Vagina (tissue), 2 donors: Measurements from ENCODE around the gene CTBS. TPM values are rescaled to one million over a fixed set of nuclear protein-coding genes. Genes with fewer than 3 reads are reported as not detected.
A peak's percentile ranks its signal among the peaks of the same experiment; 100 is the strongest.

Source experiments
- DNase-seq, 2 donors: peaks; one replicate each; pipeline ENCODE4 v3.0.0-alpha.2; 2017; ENCODE audit errors: extremely low spot score in 2 of 2
- H3K27ac ChIP-seq: fragments of 200-600 bp; sonication (generic); one replicate; pipeline ENCODE4 v1.5.1; 2019
- H3K27me3 ChIP-seq: fragments of 200-600 bp; sonication (generic); one replicate; pipeline ENCODE4 v1.5.1; 2019
- H3K36me3 ChIP-seq, 2 donors: fragments of 200-600 bp; sonication (generic); one replicate each; pipeline ENCODE4 v1.5.1; 2017 to 2019
- H3K4me1 ChIP-seq: fragments of 200-600 bp; sonication (generic); one replicate; pipeline ENCODE4 v1.5.1; 2019
- H3K4me3 ChIP-seq, 2 donors: fragments of 200-600 bp; sonication (generic); 1 replicate in 1 of 2; 2 replicates in 1 of 2; pipeline ENCODE4 v1.5.1; 2016 to 2019
- H3K9me3 ChIP-seq: fragments of 200-600 bp; sonication (generic); one replicate; pipeline ENCODE4 v1.5.1; 2019
- POLR2A ChIP-seq, 2 donors: fragments of 450-650 bp; IDR thresholded peaks; one replicate each; pipeline ENCODE4 v1.6.1; 2017; ENCODE audit warnings: antibody characterized with exemption in 2 of 2, mild to moderate bottlenecking in 2 of 2, moderate library complexity in 2 of 2
- POLR2AphosphoS5 ChIP-seq, 2 donors: sonication (generic); formaldehyde crosslinking; IDR thresholded peaks; one replicate each; pipeline ENCODE4 v1.9.0; 2017; ENCODE audit warnings: antibody characterized with exemption in 2 of 2, mild to moderate bottlenecking in 2 of 2, low read depth in 1 of 2; ENCODE audit not compliant: insufficient read depth in 1 of 2
- intact Hi-C: fragments of 100-400 bp; cut with DNase I; formaldehyde crosslinking; loops from one replicate; pipeline ENCODE4 v1.15.1; 2023
- total RNA-seq: library from RNA; depleted of rRNA; stranded (reverse); fragments of >200 nt; gene quantifications from one replicate; pipeline ENCODE4 v1.2.3, GENCODE V29; 2016
- TF ChIP-seq, protein P1 (sequence below), 3 experiments: fragments of 450-650 bp in 2 of 3; fragments of 200-600 bp in 1 of 3; sonication (generic) in 1 of 3; IDR thresholded peaks; one replicate each; pipeline ENCODE4 v1.5.1; 2017 to 2019; ENCODE audit warnings: antibody characterized with exemption in 3 of 3, mild to moderate bottlenecking in 2 of 3, moderate library complexity in 2 of 3

Gene CTBS
- total RNA-seq, 1 donor from 2014 or later = 9.3 TPM

DNA sequence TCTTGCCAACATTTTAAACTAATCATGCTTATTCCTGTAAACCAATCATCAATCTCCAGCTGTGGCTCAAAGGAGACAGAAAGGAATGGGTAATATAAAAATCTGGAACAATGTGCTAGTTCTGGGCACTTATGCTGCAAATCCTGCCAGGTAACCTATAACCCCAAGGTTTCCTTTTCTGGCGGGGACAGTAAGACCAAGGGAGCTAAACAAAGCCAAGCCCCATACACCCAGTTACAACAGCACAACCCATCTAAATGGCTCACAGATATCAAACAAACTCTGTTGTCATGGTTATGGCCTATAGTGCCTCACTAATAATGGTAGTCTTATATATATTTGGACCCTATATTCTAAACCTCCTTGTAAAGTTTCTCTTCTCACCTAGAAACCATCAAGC, 36.9 kb upstream of the CTBS start:
- Histone ChIP-seq H3K27ac (no peak overlapping the region), H3K4me1 (no peaks in the 10 kb centered on the region), H3K36me3 (no peaks in the 10 kb centered on the region), H3K4me3 (no peak overlapping the region), H3K9me3 (no peaks in the 10 kb centered on the region), H3K27me3 (no peaks in the 10 kb centered on the region)
- intact Hi-C loops = loop anchor here (10.0 kb wide), 1 partner anchor 486 kb away; no protein-coding TSS in a partner anchor
- TF ChIP-seq POLR2AphosphoS5 (IDR thresholded peaks at IDR 0.05; ENCODE audit: insufficient read depth in 1 of 2, low read depth in 1 of 2) (no peak), POLR2A (IDR thresholded peaks at IDR 0.05) (no peak)
- TF ChIP-seq, protein P1, sequence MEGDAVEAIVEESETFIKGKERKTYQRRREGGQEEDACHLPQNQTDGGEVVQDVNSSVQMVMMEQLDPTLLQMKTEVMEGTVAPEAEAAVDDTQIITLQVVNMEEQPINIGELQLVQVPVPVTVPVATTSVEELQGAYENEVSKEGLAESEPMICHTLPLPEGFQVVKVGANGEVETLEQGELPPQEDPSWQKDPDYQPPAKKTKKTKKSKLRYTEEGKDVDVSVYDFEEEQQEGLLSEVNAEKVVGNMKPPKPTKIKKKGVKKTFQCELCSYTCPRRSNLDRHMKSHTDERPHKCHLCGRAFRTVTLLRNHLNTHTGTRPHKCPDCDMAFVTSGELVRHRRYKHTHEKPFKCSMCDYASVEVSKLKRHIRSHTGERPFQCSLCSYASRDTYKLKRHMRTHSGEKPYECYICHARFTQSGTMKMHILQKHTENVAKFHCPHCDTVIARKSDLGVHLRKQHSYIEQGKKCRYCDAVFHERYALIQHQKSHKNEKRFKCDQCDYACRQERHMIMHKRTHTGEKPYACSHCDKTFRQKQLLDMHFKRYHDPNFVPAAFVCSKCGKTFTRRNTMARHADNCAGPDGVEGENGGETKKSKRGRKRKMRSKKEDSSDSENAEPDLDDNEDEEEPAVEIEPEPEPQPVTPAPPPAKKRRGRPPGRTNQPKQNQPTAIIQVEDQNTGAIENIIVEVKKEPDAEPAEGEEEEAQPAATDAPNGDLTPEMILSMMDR (IDR thresholded peaks at IDR 0.05) = no peak
- no peak for DNase-seq

DNA sequence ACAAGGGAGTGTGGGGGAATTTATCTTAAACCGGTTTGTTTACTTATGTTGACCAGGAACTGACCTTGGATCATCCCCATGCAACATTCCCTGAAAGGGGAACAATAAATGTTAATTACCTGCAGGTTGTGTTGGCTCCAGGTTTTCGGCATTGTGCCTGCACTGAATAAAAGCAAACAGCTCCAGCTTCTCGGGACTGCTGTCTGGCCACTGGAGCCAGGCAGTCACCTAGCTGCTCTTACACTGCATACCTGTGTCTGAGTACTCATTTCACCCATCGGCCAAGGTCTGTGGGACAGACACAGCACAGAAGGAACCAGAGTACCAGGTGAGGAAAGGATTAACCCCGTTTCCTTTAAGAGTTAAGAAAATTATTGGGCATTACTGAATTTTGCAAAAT, 32.7 kb upstream of the CTBS start:
- intact Hi-C loops = no loop called here
- Histone ChIP-seq H3K27ac (no peak overlapping the region), H3K4me3 (no peak overlapping the region), H3K36me3 (no peaks in the 10 kb centered on the region), H3K27me3 (no peaks in the 10 kb centered on the region), H3K9me3 (no peaks in the 10 kb centered on the region), H3K4me1 (no peaks in the 10 kb centered on the region)
- DNase-seq = no peak
- TF ChIP-seq POLR2AphosphoS5 (IDR thresholded peaks at IDR 0.05; ENCODE audit: insufficient read depth in 1 of 2, low read depth in 1 of 2) (no peak), POLR2A (IDR thresholded peaks at IDR 0.05) (no peak)
- TF ChIP-seq, protein P1 (IDR thresholded peaks at IDR 0.05) = no peak

DNA sequence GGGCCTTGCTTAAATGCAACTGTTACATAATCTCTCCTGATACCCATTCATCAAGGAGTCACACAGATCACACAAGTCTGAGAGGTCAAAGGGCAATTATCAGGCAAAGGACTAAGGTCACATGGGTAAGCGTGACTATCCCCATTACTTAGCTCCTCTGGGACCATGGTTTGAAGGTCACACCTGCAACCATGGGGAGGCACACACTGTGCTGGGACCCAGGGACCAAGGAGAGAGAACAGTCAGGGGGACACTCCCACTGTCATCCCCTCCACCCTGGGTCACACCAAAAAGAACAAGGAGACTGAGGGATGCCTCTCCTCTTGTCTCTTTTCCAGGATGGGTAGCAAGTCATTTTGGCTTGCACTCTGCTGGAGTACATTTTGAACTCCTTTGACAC, 30.9 kb upstream of the CTBS start:
- Histone ChIP-seq H3K9me3 (no peaks in the 10 kb centered on the region), H3K27me3 (no peaks in the 10 kb centered on the region), H3K27ac (no peak overlapping the region), H3K36me3 (no peaks in the 10 kb centered on the region), H3K4me3 (no peak overlapping the region), H3K4me1 (no peaks in the 10 kb centered on the region)
- TF ChIP-seq, protein P1 (IDR thresholded peaks at IDR 0.05) = no peak
- no peak for DNase-seq
- intact Hi-C loops = no loop called here

DNA sequence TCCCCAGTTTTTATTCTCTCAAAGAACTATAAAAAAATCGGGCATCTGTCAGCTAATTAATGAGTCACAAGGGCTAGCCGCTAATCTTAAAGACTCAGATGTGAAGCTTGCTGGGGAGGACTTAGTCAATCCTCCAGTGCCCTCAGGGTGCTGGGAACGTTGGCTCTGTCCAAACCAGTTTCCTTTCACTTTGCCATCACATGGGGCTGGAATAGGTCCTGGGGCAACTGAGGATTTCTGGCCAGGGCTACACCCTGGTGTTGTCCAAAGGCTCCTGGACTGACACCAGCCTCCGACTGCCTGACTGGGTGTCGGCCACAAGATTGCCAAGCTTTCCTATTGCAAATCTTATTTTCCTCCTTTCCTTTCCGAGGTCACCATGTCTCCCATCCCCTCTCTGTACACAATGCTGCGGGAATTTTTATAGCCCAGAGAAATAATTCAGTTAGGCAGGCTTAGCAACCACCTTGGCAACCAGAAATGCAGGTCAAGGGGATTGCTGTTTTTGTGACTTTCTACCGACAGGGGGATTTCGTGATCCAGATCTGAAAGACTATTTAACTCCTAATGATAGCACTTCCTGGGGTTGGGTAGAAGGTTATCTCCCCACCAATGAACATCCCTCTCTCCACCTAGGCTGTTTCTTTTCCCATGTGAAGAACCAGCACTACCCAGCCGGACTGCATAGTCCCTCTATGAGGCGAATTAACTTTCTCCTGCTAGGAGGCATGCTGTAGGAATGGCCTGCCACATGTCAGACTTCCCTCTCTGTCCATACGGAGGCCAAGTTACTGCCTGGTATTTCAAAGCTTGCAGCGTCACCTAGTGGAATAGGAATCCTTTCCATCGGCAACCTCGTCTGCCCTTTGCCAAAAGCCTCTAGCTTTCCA, 29.9 kb upstream of the CTBS start:
- Histone ChIP-seq H3K4me3 (peak overlapping the region; percentile 20 to 29), H3K36me3 (no peaks in the 10 kb centered on the region), H3K4me1 (peaks cover 2% of the 10 kb centered on the region), H3K9me3 (no peaks in the 10 kb centered on the region), H3K27ac (peak overlapping the region; percentile 71), H3K27me3 (no peaks in the 10 kb centered on the region)
- TF ChIP-seq POLR2AphosphoS5 (IDR thresholded peaks at IDR 0.05; ENCODE audit: insufficient read depth in 1 of 2, low read depth in 1 of 2) (peak; percentile 44 to 59), POLR2A (IDR thresholded peaks at IDR 0.05) (no peak)
- TF ChIP-seq, protein P1 (IDR thresholded peaks at IDR 0.05) = peak; percentile 50 to 65 (median 57)
- DNase-seq = no peak
- intact Hi-C loops = no loop called here

DNA sequence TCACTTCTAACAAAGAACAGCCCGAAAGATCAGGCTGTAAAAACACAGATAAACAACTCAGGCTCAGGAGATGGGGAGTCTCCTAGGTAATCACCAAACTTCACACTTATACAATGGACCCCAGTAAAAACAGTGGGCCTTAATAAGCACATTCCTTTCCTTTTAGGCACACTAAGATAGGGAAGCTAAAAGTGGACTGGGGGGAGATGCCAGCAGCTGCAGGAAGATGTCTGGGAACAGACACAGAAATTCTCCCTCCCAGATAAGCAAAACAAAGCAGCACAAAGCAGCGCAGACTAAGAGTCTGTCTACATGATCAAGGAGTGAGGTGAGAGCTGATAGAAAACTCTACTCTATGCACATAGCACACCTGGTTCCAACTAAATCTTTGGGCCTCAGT, 29.0 kb upstream of the CTBS start:
- intact Hi-C loops = no loop called here
- no peak for DNase-seq

More for the DNA sequence above, 29.0 kb upstream of the CTBS start:
- Histone ChIP-seq H3K27me3 (no peaks in the 10 kb centered on the region), H3K9me3 (no peaks in the 10 kb centered on the region), H3K36me3 (no peaks in the 10 kb centered on the region), H3K4me3 (peak overlapping the region; percentile 20 to 29), H3K4me1 (peaks cover 9% of the 10 kb centered on the region), H3K27ac (peak overlapping the region; percentile 71)
- no peak for TF ChIP-seq POLR2A (IDR thresholded peaks at IDR 0.05)
- TF ChIP-seq POLR2AphosphoS5 (IDR thresholded peaks at IDR 0.05; ENCODE audit: insufficient read depth in 1 of 2, low read depth in 1 of 2) = no peak
- TF ChIP-seq, protein P1 (IDR thresholded peaks at IDR 0.05) = no peak
